Adipose tissue (tissue), 3 donors: Measurements from ENCODE around the gene BCAN. TPM values are rescaled to one million over a fixed set of nuclear protein-coding genes. Genes with fewer than 3 reads are reported as not detected.

ENCODE experiments used
- H3K27ac ChIP-seq: one replicate; pipeline ENCODE4 v1.5.1; 2013; ENCODE audit warnings: low read depth, low read length
- WGBS, 3 donors: extraction: QIAGEN DNeasy Blood & Tissue Kit; methylation state at CpG; one replicate each; pipeline ENCODE4 v1.1.7; 2013; 5-methylcytosine and 5-hydroxymethylcytosine counted together
- polyA plus RNA-seq, 3 donors: library from polyadenylated mRNA; stranded (reverse); fragments of 200-250 nt; gene quantifications; one replicate each; pipeline ENCODE4 v1.2.3, GENCODE V29; 2013
- donor health status: healthy with polysubstance abuse.
- donor health status: Bipolar disorder and iron deficiency.
- donor health status: healthy.

Gene BCAN
- polyA plus RNA-seq, 3 donors, result 0.06 to 0.56 (median 0.07) TPM

DNA sequence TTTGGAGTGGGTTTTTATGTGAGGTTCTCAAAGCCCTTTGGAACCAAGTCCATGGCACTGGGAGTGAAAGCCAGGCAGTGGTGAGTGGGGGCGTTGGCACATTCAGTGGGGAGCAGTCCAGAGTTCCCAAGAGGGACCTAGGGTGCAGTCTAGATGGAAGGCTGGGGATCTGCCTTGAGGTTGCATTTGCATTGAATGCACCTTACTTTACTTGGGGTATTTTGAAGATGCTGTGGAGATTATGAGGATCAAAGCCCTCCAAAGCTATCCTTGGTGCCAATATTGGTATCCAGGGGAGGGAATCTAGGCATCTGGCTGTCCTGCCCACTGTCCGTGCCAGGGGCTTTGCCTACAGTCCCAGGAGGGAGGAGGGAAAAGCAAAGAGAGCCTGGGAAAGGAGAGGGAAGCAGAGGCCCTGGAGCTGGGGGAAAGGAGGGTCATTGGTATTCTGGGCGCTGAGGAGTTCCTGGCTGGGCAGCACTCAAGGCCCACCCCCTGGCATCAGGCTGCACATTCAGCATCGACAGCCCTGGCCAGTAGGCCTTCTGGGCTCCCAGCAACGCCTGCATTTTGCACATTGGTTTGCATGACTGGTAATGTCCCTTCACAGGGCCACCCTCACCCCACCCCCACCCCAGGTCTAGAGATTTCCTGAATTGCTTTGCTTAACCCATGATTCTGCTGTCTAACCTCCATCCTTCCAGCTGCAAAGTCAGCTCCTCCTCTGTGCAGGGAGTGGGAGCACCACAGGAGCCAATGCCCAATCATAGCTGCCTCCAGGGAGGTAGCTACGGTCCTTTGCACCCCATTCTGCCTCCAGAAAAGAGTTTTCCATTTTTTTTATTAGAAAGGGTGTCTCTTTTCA, 843 bp upstream of the BCAN start:
- H3K27ac ChIP-seq, result no peak overlapping the region
- 34 to 47% (median 40%) methylated on average over 6 of the region's 6 CpGs for WGBS, 3 donors

DNA sequence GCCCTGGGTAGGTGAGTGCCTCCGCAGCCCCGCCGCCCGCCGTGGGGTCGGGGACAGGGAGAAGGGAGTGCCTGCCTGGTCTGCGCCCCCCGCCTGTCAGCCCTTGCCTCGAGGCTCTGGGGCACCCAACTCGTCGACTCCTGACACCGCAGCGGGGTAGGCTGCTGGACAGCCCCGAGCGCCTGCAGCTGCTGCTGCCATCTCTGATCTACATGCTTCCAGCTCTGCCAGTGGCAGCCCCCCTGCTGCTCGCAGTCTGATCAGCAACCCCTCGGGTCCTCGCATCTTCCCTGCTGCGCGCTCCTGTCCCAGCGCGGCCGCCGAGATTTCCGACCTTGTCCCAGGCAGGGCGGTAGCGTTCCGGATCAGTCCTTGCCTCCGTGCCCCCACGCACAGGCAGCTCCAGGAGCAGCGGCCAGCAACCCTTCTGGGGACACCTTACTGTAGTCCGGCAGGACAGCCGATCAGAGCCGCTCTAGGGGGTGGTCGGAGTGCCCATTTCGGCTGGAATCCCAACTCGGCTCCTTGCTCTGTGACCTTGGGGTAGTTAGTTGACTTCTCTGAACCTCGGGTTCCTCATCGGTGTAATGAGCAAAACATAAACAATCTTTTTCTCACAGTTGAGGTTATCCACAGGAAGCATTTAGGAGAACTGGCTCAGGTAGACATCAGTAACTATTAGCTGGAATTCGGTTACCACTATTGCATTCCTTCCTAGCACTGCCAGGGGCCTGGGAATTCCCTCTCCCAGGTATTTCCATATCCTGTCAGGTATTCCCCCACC, 540 bp downstream of the BCAN start:
- H3K27ac ChIP-seq, result no peak overlapping the region
- WGBS, 3 donors, result 10 to 19% (median 18%) methylated on average over 40 of the region's 40 CpGs

- WGBS, 3 donors, result 51 to 65% (median 60%) methylated on average over 7 of the region's 7 CpGs
- no peak overlapping the region for H3K27ac ChIP-seq
Observed at GRCh38 chr1:156643049-156643777, 1.3 kb downstream of the BCAN start.

DNA sequence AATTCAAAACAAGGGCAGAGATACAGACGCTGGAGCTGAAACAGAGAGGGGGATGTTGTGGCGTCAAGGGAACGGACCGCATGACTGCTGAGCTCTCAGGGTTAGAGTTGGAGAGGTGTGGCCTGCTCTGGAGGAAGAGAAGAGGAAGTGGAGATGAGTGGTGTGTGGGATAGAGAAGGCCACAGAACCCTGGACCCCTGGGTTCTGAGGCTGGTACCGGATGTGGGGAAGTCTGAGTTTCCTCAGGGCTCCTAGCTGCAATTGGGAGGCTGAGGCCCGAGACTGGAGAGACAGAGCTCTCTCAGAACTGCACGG, 1.8 kb downstream of the BCAN start:
- no peak overlapping the region for H3K27ac ChIP-seq
- 53 to 66% (median 56%) methylated on average over 7 of the region's 7 CpGs for WGBS, 3 donors

GRCh38 chr1:156644146-156644545, 2.2 kb downstream of the BCAN start:
- H3K27ac ChIP-seq, result no peak overlapping the region
- WGBS, 3 donors, result 80 to 89% (median 82%) methylated on average over 3 of the region's 3 CpGs

DNA sequence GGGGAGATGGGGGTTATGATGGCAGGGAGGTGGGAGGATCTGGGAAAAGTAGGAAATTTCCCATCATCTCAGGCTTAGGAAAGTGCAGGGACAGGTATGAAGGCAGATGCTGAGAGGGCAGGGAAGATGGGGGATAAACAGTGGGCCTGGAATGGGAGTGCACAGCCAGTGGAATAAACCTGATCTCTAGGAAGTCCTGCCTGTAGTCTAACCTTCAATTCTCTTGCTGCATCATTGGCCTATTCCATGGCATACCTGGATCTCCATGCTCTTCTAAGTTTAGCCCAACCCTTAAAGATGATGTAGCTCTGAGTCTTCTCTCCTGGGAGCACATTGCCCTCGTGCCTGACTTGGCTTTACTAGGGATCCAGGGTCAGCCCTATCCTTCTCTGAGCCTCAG, 2.7 kb downstream of the BCAN start:
- H3K27ac ChIP-seq, result no peak overlapping the region
- WGBS, 3 donors, result 22 to 41% (median 39%) methylated on average over 1 of the region's 1 CpG

DNA sequence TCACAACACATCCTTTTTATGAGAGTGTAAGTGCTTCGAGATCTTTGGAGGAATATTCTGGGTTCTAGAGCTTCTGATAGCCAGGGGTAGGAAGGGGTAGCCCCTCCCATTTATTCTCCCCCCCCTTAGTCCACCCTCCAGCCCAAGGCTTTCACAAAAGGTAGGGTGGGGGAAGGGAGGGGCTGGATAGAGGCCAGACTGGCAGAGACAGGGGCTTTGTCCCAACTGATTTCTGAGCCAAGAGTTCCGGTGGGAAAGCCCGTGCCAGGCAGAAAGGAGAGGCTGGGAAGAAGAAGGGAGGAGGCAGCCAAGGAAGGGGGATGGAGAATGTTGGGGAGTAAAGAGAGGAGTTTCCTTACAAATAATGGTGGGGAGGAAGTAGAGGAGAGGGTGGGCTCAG, 3.1 kb downstream of the BCAN start:
- H3K27ac ChIP-seq, result no peak overlapping the region
- 40 to 57% (median 43%) methylated on average over 3 of the region's 3 CpGs for WGBS, 3 donors

DNA sequence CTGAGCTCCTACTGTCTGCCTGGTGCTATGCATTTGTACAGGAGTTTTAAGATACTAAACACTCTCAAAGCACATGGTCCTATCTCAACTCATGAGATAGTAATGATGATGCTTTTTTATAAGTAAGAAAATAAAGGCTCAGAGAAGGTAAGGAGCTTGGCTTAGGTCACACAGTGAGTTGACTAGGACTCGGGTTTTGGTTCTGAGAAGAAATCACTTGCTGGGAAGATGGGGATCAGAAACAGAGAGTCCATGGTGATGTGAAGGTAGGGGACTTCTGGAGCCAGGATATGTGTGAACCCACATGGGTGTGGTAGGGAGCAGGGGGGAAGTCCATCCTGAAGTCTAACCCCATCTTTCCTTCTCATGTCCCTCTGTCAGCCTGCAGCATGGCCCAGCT, 3.7 kb downstream of the BCAN start:
- no peak overlapping the region for H3K27ac ChIP-seq
- WGBS, 3 donors, result 84 to 90% (median 87%) methylated on average over 1 of the region's 1 CpG

GRCh38 chr1:156646738-156647211, 4.9 kb downstream of the BCAN start:
- H3K27ac ChIP-seq, result no peak overlapping the region
- WGBS, 3 donors, result 5 to 22% (median 15%) methylated on average over 44 to 51 of the region's 51 CpGs

- H3K27ac ChIP-seq, result no peak overlapping the region
- WGBS, 3 donors, result 74 to 80% (median 80%) methylated on average over 10 of the region's 10 CpGs
Observed at GRCh38 chr1:156647351-156647750, 5.4 kb downstream of the BCAN start.

DNA sequence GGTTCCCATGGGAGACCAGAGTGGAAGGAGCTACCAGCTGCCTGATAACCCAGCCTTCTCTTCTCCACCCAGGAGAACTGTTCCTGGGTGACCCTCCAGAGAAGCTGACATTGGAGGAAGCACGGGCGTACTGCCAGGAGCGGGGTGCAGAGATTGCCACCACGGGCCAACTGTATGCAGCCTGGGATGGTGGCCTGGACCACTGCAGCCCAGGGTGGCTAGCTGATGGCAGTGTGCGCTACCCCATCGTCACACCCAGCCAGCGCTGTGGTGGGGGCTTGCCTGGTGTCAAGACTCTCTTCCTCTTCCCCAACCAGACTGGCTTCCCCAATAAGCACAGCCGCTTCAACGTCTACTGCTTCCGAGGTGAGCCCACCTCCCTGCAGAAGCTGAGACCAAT, 6.6 kb downstream of the BCAN start:
- H3K27ac ChIP-seq, result no peak overlapping the region
- WGBS, 3 donors, result 79 to 80% (median 80%) methylated on average over 10 of the region's 10 CpGs

DNA sequence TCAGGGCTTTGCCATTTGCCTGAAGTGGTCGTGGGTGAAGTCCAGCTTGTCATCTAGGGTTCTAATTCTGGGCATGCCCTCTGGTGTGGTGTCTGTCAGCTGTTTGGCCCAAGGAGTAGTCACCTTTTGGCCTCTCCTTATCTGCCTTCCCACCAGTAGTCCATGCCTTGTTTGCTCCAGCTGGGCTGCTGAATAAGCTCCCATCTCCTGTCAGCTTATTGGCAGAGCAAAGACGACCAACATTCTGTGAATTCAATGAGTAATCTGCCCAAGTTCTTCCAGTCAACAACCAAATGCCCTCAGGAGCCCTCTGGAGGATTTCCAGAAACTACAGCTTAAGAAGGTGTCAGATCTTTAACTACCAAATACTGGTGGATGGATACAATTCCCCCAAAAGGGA, 7.0 kb downstream of the BCAN start:
- no peak overlapping the region for H3K27ac ChIP-seq
- WGBS, 3 donors, result 18 to 30% (median 30%) methylated on average over 2 of the region's 2 CpGs

DNA sequence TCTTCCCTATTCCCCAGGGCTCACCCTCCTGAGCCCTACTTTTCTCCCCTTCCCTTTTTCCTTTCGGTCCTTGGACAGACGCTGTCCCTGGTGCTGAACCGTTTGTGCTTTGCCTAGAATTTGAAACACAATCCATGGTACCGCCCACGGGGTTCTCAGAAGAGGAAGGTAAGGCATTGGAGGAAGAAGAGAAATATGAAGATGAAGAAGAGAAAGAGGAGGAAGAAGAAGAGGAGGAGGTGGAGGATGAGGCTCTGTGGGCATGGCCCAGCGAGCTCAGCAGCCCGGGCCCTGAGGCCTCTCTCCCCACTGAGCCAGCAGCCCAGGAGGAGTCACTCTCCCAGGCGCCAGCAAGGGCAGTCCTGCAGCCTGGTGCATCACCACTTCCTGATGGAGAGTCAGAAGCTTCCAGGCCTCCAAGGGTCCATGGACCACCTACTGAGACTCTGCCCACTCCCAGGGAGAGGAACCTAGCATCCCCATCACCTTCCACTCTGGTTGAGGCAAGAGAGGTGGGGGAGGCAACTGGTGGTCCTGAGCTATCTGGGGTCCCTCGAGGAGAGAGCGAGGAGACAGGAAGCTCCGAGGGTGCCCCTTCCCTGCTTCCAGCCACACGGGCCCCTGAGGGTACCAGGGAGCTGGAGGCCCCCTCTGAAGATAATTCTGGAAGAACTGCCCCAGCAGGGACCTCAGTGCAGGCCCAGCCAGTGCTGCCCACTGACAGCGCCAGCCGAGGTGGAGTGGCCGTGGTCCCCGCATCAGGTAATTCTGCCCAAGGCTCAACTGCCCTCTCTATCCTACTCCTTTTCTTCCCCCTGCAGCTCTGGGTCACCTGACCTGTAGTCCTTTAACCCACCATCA, 10.4 kb downstream of the BCAN start:
- 41 to 48% (median 48%) methylated on average over 14 to 16 of the region's 16 CpGs for WGBS, 3 donors
- H3K27ac ChIP-seq, result no peak overlapping the region

DNA sequence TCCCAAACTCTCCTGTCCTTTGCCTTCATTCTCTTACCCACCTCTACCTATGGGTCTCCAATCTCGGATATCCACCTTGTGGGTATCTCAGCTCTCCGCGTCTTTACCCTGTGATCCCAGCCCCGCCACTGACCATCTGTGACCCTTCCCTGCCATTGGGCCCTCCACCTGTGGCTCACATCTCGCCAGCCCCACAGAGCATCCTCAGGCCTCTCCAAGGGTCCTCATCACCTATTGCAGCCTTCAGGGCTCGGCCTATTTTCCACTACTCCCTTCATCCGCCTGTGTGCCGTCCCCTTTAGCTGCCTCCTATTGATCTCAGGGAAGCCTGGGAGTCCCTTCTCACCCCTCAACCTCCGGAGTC, 11.1 kb downstream of the BCAN start:
- 80 to 87% (median 84%) methylated on average over 9 of the region's 9 CpGs for WGBS, 3 donors
- H3K27ac ChIP-seq, result no peak overlapping the region

- H3K27ac ChIP-seq, result no peak overlapping the region
- 58 to 67% (median 66%) methylated on average over 1 of the region's 1 CpG for WGBS, 3 donors
Observed at GRCh38 chr1:156654700-156655099, 12.8 kb downstream of the BCAN start.

DNA sequence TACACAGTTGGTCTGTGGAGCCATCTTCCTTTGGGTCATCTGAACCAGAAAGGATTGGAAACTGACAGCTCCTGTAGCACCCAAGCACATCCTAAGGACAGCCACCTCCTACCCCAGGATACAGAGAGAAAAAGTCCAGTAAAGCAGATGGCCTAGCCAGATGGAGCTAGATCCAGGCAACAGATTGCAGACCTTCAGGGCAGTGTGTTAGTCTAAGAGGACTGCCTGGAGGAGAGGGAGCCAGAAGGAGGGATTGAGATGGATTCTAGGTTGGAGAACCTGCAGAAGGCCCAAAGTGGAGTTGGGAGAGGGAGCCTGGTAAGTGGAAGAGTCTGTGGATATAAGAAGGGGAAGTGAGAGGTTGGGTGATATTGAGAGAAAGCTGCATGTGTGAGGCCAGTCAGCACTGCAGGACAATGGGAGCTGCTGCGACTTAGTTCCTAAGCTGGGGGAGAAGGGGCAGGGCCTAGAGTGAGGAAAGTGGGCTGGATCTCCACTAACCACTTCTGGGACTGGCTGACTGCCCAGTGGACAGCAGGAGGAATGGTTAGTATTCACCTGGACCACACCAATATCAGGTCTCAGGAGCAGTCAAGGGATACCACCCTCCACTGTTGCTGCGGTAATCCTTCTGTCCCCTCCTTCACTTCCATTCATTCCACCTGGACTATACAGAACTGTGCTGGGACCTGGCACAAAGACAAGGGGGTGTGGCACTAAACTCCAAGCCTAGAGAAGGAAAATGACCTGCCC, 13.4 kb downstream of the BCAN start:
- 58 to 63% (median 62%) methylated on average over 2 of the region's 2 CpGs for WGBS, 3 donors
- H3K27ac ChIP-seq, result no peak overlapping the region

GRCh38 chr1:156655904-156656516, 14.1 kb downstream of the BCAN start:
- WGBS, 3 donors, result 52 to 66% (median 65%) methylated on average over 9 of the region's 9 CpGs

More at GRCh38 chr1:156655904-156656516, 14.1 kb downstream of the BCAN start:
- no peak overlapping the region for H3K27ac ChIP-seq
